Measurements from ENCODE around the gene SCN4A.

SCN4A gene

GRCh38 chr17:64001763-64002529 is 29.2 kb upstream of the SCN4A start:
- DNase-seq (ENCODE audit: low read depth in 2 of 3, low spot score in 2 of 3): no peak

GRCh38 chr17:64001091-64001579 is 28.4 kb upstream of the SCN4A start:
- DNase-seq (ENCODE audit: low read depth in 2 of 3, low spot score in 2 of 3): no peak

GRCh38 chr17:63999680-64000531 is 27.2 kb upstream of the SCN4A start:
- DNase-seq (ENCODE audit: low read depth in 2 of 3, low spot score in 2 of 3): no peak

GRCh38 chr17:63998721-63999679 is 26.3 kb upstream of the SCN4A start:
- no peak for DNase-seq (ENCODE audit: low read depth in 2 of 3, low spot score in 2 of 3)

- peak; percentile 43 to 53 (median 52) for DNase-seq (ENCODE audit: low read depth in 2 of 3, low spot score in 2 of 3)
These were observed 25.5 kb upstream of the SCN4A start, which contains the start of gene PRR29 for GRCh38 chr17:63998050-63998720. PRR29 (plus strand) TSS chr17:63998351; CDS start chr17:63998365, 14 bp downstream.

GRCh38 chr17:63997341-63998048 is 24.8 kb upstream of the SCN4A start:
- DNase-seq (ENCODE audit: low read depth in 2 of 3, low spot score in 2 of 3): no peak

GRCh38 chr17:63996430-63997182 is 23.9 kb upstream of the SCN4A start:
- no peak for DNase-seq (ENCODE audit: low read depth in 2 of 3, low spot score in 2 of 3)

- DNase-seq (ENCODE audit: low read depth in 2 of 3, low spot score in 2 of 3): no peak
These were observed 22.9 kb upstream of the SCN4A start for GRCh38 chr17:63995626-63996025.

- DNase-seq (ENCODE audit: low read depth in 2 of 3, low spot score in 2 of 3): no peak
These were observed 20.8 kb upstream of the SCN4A start for GRCh38 chr17:63993368-63993985.

GRCh38 chr17:63991611-63992010 is 18.9 kb upstream of the SCN4A start:
- DNase-seq (ENCODE audit: low read depth in 2 of 3, low spot score in 2 of 3): no peak

GRCh38 chr17:63989622-63990345 is 17.1 kb upstream of the SCN4A start:
- DNase-seq (ENCODE audit: low read depth in 2 of 3, low spot score in 2 of 3): no peak

GRCh38 chr17:63988741-63989621 is 16.3 kb upstream of the SCN4A start:
- DNase-seq (ENCODE audit: low read depth in 2 of 3, low spot score in 2 of 3): no peak

GRCh38 chr17:63988127-63988478 is 15.4 kb upstream of the SCN4A start:
- no peak for DNase-seq (ENCODE audit: low read depth in 2 of 3, low spot score in 2 of 3)

GRCh38 chr17:63987221-63988126 is 14.8 kb upstream of the SCN4A start:
- no peak for DNase-seq (ENCODE audit: low read depth in 2 of 3, low spot score in 2 of 3)

GRCh38 chr17:63986821-63987220 is 14.1 kb upstream of the SCN4A start:
- no peak for DNase-seq (ENCODE audit: low read depth in 2 of 3, low spot score in 2 of 3)

All from activated CD8-positive, alpha-beta memory T cell treated with anti-CD3 and anti-CD28 coated beads for 48 hours (primary cell).